MV-4-11 (cell line): ENCODE results near the gene NEDD4L.

ENCODE experiments used
- DNase-seq: peaks from one replicate; lab custom pipeline; 2025; lab: John Stamatoyannopoulos, UW

Gene NEDD4L

DNA sequence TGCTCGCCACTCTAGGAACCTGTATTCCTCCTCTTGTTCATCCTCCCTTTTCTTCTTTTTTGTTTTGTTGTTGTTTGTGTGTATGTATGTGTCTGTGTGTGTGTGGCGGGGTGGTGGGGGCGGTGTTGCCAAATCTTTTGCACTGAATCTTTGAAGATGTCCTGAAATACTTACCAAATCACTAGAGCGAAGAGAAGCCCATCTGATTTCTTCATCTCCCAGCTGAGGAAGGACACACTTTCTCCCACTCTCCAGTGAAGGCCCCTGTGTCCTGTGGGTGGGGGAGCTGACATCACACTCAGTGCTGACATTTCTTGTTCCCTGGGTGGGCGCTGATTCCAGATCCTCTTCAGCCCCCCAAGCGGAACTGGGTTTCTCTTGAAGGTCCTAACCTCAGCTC is 74.5 kb downstream of the NEDD4L start:
- no peak for DNase-seq

DNA sequence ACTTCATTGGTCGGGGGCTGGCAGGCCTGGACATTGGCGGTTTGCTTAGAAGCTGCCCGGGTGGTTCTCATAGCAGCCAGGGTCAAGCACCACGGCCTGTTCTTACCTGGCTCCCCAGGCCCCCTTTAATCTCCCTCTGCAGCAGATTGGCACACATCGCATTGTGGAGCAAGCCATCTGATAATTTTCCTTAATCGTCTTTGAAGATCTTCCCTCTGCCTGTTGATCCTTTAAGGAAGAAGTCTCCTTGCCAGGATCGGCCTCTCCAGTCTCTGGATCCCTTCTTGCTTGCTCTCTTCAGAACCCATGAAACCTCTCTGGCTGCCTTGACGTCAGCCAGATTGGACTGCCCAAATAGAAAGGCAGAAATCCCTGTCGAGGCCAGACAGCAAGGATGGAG is 75.8 kb downstream of the NEDD4L start:
- no peak for DNase-seq

- no peak for DNase-seq
These were observed 80.4 kb downstream of the NEDD4L start for GRCh38 chr18:58124475-58124874.

GRCh38 chr18:58125183-58125582 is 81.2 kb downstream of the NEDD4L start:
- DNase-seq, result no peak

DNA sequence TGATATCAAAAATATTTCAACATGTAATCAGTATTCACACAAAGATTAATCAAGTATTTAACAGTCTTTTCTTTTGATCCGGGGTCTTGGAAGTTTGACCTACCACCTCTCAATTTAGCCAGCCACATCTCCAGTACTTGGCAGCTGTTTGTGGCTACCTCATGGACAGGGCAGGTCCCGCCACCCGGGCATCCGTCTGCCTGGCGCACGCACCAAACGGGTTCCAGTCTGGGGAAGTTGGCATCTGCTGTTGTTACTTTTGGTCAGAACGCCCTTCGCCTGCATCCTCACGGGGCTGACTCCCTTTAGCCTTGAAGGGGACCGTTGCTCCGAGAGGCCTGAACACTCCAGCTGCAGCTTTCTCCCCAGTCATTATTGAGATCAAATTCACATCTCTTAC is 81.7 kb downstream of the NEDD4L start:
- DNase-seq, result no peak

- no peak for DNase-seq
These were observed 84.7 kb downstream of the NEDD4L start for GRCh38 chr18:58128381-58129374.

GRCh38 chr18:58132595-58133261 is 88.7 kb downstream of the NEDD4L start:
- DNase-seq, result no peak

- DNase-seq, result peak; percentile 40
These were observed 91.2 kb downstream of the NEDD4L start for GRCh38 chr18:58135183-58135641.

DNA sequence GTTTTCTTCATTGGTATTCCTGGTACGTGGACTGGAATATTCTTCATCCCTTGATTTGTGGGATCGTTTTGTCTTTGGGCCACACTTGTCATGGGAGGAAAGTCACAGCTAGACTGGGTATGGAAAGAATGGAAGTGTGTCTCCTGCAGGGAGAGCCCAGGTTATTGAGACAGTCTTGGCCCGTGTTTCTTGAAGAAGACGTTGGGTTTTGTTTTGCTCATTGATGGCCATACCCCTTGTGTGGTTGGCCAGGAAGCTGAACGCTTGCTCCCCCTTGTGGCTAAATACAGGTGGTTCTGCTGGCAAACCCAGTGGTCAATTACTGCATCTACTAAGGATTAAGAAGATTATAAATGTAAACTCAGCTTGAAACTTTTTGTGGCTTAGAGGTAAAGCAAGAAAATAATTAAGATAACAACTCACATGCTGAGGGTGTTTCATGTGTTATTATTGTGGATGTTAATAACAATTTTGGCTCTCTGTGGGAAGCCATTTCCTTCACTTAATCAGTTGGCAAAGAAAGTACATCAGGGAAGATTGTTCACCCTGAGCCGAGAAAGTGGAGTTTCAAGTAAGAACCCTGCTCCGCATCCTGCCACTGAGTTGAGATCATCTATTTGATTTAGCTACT is 91.8 kb downstream of the NEDD4L start:
- DNase-seq, result peak; percentile 45

DNA sequence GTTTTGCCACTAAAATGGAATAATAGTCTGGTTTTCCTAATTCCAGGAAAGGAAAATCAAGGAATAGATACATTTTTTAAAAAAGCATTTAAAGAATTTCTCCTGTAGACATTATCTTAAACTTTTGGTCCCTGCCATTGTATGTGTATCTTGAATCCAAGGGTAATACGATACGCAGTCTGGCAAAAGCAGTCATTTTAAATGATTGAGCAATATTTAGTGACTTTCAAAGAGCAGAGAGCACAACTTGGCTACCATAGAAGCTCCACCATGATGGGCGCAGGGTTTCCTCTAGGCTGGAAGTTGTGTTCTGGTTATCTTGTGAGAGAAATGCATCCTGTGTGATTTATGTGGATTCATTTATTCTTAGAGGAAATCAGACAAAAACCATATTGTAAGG is 92.9 kb downstream of the NEDD4L start:
- DNase-seq, result no peak

GRCh38 chr18:58139459-58140386 is 95.7 kb downstream of the NEDD4L start:
- DNase-seq, result no peak

DNA sequence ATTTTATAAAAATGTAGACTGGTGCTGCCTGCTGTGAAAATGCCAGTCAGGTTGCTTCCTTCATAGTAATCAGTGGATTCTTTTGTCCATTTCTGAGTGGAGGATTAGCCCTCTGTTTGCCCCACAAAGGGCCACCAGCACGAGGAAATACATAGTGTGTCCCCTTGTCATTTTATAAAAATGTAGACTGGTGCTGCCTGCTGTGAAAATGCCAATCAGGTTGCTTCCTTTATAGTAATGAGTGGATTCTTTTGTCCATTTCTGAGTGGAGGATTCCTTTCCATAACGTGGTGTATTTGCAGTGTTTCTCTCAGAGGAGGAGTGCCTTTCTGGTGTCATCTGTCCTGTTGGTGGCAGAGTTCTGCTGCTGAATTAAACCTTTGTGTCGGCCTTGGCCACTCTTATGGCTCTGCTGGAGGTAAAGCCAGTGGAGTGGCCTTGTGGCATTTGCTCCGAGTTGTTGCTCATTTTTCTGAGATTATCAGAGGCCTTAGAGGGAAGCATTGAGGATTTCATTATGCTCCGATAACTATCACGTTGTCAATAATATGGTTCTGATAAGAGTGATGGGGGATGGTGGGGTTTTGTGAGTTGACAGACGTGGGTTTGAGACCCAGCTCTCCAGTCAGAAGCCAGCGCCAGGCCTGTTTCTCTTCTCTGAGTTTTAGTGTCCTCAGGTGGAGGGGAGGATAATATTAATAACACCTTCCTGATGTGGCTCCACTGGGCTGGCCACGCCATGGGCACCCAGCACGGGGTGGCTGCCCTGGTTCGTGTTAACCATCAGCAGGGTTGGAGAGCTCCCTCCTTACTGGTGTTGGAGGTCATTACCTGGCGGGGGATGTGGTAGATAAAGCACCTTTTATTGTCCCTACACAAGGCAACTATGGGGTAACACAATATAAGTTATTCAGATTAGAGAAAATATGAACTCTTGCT is 96.6 kb downstream of the NEDD4L start:
- DNase-seq, result no peak

DNA sequence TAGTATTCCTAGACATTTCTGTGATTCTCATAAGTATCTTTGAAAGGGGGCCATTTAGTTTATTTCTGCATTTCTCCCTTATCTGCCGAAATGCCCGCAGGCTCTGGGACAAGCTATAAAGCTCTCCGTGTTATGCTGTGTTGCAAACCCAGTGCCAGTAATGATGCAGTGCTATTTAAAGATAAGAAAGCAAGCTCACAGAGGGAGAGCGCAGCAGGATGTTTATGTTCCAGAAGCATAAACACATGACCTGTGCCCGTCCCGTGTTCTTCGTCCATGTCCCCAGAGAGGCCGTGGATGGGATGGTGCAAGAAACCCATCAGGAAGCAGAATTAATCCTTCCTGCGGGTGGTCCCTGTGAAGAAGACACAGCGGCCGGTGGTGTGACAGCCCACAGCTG is 99.4 kb downstream of the NEDD4L start:
- no peak for DNase-seq

DNA sequence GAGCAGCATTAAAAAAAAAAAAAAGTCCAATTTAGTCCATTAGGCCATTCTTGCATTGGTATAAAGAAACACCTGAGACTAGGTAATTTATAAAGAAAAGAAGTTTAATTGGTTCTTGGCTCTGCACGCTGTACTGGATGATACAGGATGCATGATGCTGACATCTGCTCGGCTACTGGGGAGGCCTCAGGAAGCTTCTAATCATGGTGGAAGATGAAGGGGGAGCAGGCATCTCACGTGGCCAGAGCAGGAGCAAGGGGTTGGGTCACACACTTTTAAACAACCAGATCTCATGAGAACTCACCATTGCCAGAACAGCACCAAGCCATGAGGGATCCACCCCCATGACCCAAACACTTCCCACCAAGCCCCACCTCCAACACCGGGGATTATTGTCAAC is 100.1 kb downstream of the NEDD4L start:
- DNase-seq, result no peak

DNA sequence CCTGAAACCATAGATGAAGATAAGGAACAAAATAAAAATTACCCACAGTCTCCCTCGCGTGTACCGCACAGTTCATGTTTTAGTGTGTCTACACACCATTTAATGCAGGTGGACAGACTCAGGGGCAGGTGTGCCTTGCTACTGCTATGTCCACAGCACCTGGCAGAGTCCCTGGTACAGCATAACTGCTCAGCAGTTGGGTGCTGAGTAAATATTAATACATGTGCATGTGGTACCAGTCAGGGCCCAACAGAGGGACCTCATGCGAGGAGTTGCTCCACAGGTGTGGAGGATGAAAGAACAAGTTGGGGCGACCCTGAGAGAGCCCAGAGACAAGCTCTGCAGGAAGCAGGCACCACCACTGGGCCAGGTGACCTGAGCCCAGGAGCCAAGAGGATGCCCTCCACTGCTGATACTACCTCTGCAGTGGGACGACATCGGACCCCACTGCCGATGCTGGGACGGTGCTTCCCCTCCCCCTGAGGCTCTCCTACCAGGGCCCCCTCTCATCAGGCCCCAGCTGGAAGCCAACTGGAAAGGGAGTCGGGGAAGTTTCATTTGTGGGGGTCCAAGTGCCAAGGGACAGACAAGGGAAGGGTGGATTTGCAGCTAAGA is 100.8 kb downstream of the NEDD4L start:
- no peak for DNase-seq

GRCh38 chr18:58146099-58146498 is 102.1 kb downstream of the NEDD4L start:
- no peak for DNase-seq

DNA sequence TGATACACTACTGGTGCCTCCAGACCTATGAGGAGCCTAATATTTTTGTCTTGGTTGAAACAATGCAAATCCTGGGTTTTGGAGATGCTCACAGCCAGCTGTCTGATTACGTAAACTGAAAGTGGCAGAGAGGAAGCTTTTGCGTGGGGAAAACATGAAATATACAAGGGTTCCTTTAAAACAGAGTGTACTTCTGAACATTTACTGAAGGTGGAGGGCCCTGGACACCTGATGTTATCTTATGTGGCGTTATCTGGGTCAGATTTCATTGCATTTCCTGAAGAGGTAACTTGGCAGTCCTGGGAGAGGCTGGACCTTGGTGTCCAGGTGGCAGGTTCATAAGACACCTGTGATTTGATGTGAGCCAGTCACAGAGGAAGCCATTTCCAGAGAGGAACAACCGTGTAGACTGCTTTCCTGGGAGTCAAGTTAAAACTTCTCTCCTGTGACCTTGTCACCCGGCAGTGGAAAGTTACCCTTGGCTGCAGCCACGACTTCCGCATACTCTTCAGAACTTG is 105.0 kb downstream of the NEDD4L start:
- peak; percentile 71 for DNase-seq

- DNase-seq, result no peak
These were observed 106.7 kb downstream of the NEDD4L start for GRCh38 chr18:58150772-58151171.

- no peak for DNase-seq
These were observed 108.2 kb downstream of the NEDD4L start for GRCh38 chr18:58152216-58152615.

DNA sequence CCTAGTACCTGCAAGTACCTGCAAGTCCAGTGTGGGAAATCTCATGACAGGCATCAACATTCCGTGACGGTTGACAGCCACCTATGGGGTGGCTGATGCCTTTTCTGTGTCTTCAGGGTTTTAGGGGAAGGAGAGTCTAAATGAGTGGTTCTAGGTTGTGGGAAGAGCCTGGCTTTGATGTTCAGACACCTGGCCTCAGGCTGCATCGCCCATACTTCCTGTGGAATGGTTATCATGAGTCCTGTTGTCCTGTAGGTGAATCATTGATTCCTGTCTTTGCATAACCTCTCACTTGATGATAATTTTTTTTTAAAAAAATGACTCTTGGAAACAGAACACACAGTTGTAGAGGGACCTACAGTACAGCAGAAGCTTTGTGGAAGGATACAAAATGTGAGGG is 108.9 kb downstream of the NEDD4L start:
- DNase-seq, result no peak
